RKO (cell line): Measurements from ENCODE around the gene ALCAM.

Source experiments
- DNase-seq: peaks from one replicate; pipeline ENCODE4 v3.0.0-alpha.2; 2016; ENCODE audit warnings: low spot score

The ALCAM gene

DNA sequence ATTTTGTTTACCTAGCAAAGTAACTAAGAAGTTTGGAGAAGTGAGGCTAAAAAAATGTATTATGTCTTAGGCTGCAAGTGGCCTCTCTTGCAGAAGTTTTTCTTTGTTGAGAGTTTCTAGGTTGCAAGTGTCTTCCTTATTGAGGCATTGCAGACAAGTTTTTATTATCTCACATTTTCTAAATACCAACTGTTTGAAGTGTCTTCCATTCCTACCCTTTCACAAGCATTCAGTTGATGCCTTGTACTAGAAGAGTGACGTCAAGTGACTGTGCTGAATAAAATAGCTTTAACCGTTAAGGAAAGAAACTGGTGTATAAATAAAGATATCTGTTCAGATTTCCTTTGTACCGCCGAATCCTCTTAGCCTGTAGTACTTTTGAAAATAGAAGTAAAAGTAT is 123.3 kb downstream of the ALCAM start:
- no peak for DNase-seq

DNA sequence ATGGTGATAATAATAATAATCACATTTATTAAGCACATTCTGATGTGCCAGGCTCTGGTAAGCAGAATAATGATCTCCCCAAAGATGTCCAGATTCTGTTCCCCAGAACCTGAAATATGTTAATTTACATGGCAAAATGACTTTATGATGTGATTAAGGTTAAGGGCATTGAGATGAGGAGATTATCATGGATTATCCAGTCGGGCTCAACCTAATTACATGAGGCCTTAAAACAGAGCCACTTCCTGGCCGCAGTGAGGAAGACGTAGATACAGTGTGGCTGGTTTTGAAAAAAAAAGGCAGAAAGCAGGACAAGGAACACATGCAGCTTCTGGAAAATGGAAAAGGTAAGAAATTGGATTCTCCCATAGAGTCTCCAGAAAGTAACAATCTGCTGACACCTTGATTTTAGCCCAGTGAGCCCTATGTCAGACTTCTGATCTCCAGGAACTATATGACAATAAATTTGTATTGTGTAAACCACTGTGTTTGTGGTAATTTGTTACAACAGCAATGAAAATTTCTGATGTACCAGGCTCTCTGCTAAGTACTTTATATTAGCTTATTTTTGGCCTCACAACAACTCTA is 126.7 kb downstream of the ALCAM start:
- DNase-seq, result no peak

DNA sequence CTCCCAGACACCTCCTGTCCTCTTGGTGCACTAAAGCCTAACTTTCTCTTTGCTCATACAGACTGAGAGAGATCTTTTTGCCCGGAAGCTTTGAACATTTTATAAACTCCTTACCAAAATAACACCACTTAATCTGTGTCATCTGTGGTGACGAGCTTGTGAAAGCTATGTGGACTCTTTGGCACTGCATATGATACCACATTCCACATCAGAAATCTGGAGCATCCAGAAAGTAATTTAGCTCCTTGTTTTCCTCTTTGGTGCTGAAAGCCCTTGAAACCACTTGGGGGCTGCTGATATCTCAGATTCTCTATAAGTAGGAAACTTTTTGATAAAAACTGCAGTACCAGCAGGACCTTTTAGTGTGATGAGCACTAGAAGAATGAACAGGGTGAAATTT is 128.3 kb downstream of the ALCAM start:
- no peak for DNase-seq

DNA sequence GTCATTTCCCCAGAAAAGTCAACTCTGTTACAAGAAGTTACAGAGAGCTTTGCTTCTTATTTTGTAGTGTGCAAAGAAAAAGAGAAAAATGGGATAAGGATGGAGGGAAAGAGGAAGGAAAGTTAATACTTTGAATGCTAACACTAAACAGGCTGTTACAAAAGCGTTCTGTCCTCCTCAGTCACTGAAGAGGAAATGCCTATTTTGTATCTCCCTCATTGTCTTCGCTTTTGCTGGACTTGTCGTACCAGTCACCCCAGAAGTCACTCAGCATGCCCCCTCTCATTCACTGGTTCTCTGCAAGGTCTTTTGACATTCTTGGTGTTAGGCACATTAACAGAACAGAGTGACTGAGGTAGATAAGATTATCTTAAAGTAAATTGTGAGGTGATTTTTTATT is 129.6 kb downstream of the ALCAM start:
- DNase-seq, result no peak

DNA sequence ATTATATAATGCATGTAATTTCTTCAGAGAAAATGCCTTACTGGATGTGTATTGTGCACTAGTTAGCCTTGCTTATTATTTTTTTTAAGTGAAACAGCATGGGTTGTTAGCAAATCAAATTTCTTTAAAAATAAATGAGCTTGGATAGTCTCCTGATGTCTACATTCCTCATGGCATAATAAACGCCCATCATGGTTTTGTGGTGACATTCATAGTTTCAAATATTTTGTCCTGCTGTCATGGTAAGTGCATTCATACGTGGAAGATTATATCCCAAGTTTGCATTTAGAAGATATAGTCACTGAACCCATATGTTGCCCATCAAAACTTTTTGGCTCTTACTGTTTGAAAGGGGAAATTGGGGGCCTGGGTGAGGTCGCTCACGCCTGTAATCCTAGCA is 130.7 kb downstream of the ALCAM start:
- DNase-seq, result no peak

DNA sequence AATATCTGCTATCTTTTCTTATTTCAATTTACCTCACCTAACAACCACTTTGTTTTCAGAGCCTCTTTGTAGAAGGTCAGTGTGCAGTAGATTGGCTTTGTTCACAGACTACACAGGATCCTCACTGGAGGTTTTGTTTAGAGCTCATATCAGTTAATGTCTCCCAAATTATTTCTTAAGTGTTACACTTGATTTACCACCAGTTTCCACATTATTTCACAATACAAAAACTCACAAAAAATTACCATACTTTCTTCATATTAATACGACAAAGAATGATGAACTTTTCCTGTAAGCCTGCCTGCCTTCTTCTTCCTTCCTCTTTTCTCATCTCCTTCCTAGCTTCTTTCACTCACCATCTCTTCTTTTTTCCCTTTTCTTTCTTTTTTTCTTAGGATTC is 133.3 kb downstream of the ALCAM start:
- no peak for DNase-seq

- DNase-seq, result no peak
Measured at GRCh38 chr3:105502333-105502732, 135.6 kb downstream of the ALCAM start.

DNA sequence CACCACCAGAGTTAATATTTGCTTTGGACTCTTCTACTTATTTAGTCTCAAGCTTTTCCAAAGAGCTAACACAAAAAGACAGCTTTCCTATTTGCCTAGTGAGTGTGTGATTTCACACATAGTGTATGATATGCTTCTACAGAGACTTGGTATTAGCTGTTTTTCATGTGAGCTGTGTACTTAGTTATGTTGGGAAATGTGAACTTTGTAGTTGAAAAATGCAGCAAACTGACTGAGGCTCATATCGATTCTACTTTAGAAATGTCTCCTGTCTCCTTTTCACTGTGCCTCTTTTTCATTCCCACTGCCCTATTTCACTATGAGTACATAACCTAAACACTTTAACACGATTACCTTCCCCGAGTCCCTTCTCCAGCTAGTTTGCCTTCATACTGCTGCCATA is 136.5 kb downstream of the ALCAM start:
- DNase-seq, result no peak

DNA sequence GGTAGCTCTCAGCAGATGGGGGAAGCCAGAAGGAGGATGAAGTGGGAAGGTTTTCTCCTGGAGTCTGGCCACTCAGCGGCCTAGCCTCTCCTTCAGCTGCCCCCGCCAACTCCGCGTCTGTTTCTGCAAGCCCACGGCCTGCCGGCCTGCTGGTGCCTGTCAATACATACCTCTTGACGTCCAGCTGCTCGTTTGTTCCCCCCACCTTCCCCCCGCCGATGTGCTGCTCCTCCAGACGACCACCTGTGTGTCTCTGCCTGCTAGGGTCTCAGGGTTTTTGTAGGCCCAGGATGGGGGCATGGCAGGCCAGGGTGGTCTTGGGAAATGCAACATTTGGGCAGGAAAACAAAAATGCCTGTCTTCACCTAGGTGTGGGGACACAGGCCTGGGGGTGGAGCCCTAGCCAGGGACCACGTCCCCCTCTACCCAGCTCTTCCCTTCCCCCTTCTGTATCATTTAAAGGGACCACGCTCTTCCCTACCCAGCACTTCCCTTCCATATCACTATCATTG is 137.8 kb downstream of the ALCAM start:
- no peak for DNase-seq

GRCh38 chr3:105505170-105505569 is 138.5 kb downstream of the ALCAM start:
- no peak for DNase-seq

GRCh38 chr3:105511031-105511430 is 144.3 kb downstream of the ALCAM start:
- no peak for DNase-seq

- no peak for DNase-seq
Measured at GRCh38 chr3:105512061-105512460, 145.4 kb downstream of the ALCAM start.

GRCh38 chr3:105513042-105513441 is 146.3 kb downstream of the ALCAM start:
- DNase-seq, result no peak

DNA sequence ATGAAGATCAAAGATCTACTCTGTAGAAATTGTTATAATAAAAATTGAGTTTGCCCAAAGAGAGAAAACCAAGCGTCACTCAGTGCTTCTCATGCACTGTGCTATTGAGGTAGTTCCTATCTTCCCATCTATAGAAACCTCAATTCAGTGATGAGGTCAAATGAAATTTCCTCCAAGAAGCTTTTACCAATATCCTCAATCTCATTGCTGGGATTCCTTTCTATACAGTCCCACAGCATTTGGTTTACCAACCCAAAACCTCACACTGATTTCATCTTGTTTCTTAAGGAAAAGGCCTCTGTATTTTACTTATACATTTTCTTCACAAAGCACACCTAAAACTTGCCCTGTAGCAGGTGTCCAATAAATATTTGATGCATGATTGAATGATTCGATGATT is 147.2 kb downstream of the ALCAM start:
- DNase-seq, result no peak

- no peak for DNase-seq
Measured at GRCh38 chr3:105515372-105515771, 148.7 kb downstream of the ALCAM start.

GRCh38 chr3:105516972-105517371 is 150.3 kb downstream of the ALCAM start:
- no peak for DNase-seq

DNA sequence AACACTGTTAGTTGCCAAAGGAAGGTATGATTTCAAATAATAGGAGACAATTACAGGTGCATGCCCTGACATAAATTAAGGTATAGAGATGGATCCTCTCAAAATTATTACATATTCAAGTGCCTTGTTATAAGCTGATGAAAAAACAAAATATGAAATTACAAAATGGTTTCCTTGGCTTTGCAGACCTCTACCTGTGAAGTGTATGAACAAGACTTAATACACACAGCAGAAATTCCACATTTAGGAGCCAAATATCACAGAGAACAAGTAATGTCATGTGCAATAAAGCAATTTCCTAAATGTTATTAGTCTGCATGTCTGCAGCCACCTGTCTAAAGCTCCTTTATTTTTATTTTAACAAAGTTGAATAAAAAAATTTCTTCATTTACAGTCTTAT is 151.5 kb downstream of the ALCAM start:
- DNase-seq, result no peak

- peak; percentile 79 for DNase-seq
Measured at GRCh38 chr3:105518806-105519418, 152.2 kb downstream of the ALCAM start.

GRCh38 chr3:105521770-105522169 is 155.1 kb downstream of the ALCAM start:
- DNase-seq, result no peak

GRCh38 chr3:105523501-105523900 is 156.8 kb downstream of the ALCAM start:
- peak; percentile 18 for DNase-seq

- no peak for DNase-seq
Measured at GRCh38 chr3:105525531-105525930, 158.8 kb downstream of the ALCAM start.

DNA sequence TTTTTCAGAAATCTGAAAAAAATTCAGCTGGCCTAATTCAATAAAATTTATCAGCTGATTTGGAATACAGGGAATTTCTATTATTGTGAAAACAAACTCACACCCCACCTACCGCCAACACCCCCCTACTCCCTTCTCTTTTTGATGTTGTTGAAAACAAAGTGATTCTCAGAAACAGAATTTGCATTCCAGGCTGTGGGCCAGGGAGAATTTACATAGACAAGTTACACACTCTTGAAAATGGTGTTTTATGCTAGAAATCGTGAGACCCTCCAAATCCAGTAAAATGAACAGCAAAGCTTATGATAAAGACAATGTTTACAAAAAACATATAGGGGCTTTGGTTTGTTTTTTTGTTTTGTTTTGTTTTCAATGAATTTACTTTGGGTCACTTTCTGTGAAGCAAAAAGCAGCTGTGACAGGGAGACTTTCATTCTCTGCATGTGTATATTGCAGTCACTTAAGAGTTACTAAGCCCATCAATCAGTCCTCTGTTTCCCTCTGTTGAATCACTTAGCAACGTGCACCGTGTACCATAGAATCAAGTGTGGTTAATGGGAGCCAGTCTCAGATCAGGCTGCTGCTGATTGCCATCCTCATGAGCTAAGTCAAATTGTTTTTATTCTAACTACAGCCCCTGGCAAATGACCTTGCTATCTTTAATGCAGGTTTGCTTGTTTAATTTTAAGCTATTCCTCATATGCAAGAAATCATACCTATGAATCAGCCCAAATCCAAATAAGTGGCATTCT is 159.8 kb downstream of the ALCAM start:
- no peak for DNase-seq

GRCh38 chr3:105527535-105527934 is 160.8 kb downstream of the ALCAM start:
- DNase-seq, result no peak
